Thyroid gland (tissue), 4 donors: ENCODE results near the gene TENT5C.

ENCODE experiments used
- POLR2A ChIP-seq, 2 donors: fragments of 450-650 bp; IDR thresholded peaks; one replicate each; pipeline ENCODE4 v1.6.1; 2017; ENCODE audit warnings: antibody characterized with exemption in 2 of 2, mild to moderate bottlenecking in 2 of 2, moderate library complexity in 1 of 2
- TF ChIP-seq, protein P1 (sequence below), 6 experiments: fragments of 200-600 bp in 3 of 6; fragments of 450-650 bp in 3 of 6; sonication (generic) in 3 of 6; IDR thresholded peaks; one replicate each; pipeline ENCODE4 v1.5.1; 2016 to 2019; ENCODE audit warnings: antibody characterized with exemption in 6 of 6, mild to moderate bottlenecking in 2 of 6, inconsistent platforms in 1 of 6, moderate library complexity in 1 of 6

DNA sequence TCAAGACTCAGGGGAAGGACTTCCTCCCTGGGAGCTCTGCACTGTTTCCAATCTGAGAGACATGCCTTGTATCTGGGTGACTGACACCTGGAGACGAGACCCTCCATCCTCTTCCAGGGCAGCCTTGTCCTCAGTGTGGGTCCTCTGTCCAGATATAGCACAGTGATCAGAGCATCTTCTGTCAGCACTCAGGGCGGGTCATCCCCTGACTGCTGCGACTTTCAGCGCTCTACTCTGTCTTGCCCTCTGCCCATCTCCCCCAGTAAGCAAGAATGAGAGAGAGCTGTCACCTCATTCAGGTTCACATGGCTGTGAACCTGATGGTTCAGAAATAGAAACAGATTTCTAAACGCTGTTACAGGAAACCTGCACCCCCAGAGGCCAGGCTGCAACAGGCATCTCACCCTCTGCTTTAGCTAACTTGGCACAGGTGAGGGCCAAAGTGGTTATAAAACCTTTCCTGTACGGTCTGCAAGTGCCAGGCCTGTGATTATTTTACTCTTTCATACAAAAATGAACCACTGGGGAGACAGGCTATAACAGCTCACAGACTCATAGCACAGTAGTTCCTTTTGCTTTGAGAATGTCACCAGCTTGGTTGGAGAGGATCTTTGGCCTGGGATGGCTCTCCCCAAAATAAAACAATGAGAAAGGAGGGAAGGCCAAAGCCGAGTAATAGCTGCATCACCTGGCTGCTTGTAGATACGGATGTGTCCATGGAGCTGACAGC lies 11.4 kb upstream of the TENT5C start:
- TF ChIP-seq, protein P1, sequence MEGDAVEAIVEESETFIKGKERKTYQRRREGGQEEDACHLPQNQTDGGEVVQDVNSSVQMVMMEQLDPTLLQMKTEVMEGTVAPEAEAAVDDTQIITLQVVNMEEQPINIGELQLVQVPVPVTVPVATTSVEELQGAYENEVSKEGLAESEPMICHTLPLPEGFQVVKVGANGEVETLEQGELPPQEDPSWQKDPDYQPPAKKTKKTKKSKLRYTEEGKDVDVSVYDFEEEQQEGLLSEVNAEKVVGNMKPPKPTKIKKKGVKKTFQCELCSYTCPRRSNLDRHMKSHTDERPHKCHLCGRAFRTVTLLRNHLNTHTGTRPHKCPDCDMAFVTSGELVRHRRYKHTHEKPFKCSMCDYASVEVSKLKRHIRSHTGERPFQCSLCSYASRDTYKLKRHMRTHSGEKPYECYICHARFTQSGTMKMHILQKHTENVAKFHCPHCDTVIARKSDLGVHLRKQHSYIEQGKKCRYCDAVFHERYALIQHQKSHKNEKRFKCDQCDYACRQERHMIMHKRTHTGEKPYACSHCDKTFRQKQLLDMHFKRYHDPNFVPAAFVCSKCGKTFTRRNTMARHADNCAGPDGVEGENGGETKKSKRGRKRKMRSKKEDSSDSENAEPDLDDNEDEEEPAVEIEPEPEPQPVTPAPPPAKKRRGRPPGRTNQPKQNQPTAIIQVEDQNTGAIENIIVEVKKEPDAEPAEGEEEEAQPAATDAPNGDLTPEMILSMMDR (IDR thresholded peaks at IDR 0.05) = peak in 3 of 6 experiments; percentile 32 to 49 (median 40)
- no peak for TF ChIP-seq POLR2A (IDR thresholded peaks at IDR 0.05)
